SK-N-MC (cell line): ENCODE data around the gene MYL6.

Source experiments
- DNase-seq: peaks from one replicate; pipeline ENCODE4 v3.0.0-alpha.2; 2011; ENCODE audit warnings: low read depth, low spot score
- H3K27ac ChIP-seq: fragments of 200-600 bp; sonication (generic); 2 replicates; pipeline ENCODE4 v1.5.1; 2016; ENCODE audit warnings: mixed run types
- H3K36me3 ChIP-seq: fragments of 200-600 bp; sonication (generic); 2 replicates; pipeline ENCODE4 v1.6.1; 2017; ENCODE audit warnings: antibody characterized with exemption, low read length, mixed read lengths; ENCODE audit not compliant: insufficient read depth
- H3K4me3 ChIP-seq: fragments of 200-600 bp; sonication (generic); 2 replicates; pipeline ENCODE4 v1.5.1; 2016
- H3K9ac ChIP-seq: fragments of 200-600 bp; sonication (generic); 2 replicates; pipeline ENCODE4 v1.8.0; 2017; ENCODE audit warnings: mixed run types, mixed read lengths; ENCODE audit not compliant: insufficient read length
- H3K9me3 ChIP-seq: fragments of 200-600 bp; sonication (generic); 2 replicates; pipeline ENCODE4 v1.6.1; 2017; ENCODE audit warnings: low read depth, mild to moderate bottlenecking, antibody characterized with exemption, low read length, moderate library complexity, mixed read lengths
- EZH2 ChIP-seq: fragments of 200-600 bp; sonication (generic); IDR thresholded peaks from one replicate; pipeline ENCODE4 v1.6.1; 2017; ENCODE audit warnings: antibody characterized with exemption
- FOXP2 ChIP-seq: optimal IDR thresholded peaks from 2 replicates; pipeline ENCODE3; 2011; ENCODE audit warnings: mild to moderate bottlenecking, moderate library complexity; ENCODE audit not compliant: insufficient read depth; ENCODE audit errors: extremely low read length, control extremely low read depth
- POLR2AphosphoS5 ChIP-seq: IDR thresholded peaks from 2 replicates; pipeline ENCODE4 v1.6.1; 2012; ENCODE audit warnings: mild to moderate bottlenecking, low read depth, low read length, borderline replicate concordance

The MYL6 gene

DNA sequence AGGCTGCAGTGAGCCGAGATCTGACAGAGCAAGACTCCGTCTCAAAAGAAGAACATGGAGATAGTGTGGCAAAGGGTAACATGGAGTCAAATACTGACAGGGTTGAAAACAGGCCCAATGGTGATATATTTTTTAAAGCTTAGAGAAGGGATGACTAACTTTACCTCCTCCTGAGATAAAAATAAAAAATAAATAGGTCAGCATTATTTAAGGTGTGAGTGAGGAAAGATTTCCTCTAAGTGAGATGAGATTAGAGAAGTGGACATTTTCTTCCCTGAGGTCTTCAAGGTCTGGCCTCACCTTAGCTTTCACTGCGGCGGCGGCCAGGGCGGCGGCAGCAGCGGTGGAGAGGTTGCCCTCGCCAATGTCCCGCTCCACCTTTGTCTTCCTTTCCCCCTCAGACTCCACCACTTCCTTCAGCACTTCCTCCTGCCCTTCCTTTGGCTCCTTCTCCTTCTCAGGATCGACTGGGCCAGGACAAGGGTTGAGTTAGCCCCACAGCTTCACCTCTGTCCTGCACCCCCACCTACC lies 11.1 kb downstream of the MYL6 start:
- H3K4me3 ChIP-seq: no peak overlapping the region
- no peak overlapping the region for H3K9ac ChIP-seq
- no peak for DNase-seq
- H3K27ac ChIP-seq: no peak overlapping the region
- no peaks in the 10 kb centered on the region for H3K9me3 ChIP-seq
- TF ChIP-seq POLR2AphosphoS5 (no peak), FOXP2 (no peak), EZH2 (no peak)
- H3K36me3 ChIP-seq: peaks cover 82% of the 10 kb centered on the region

DNA sequence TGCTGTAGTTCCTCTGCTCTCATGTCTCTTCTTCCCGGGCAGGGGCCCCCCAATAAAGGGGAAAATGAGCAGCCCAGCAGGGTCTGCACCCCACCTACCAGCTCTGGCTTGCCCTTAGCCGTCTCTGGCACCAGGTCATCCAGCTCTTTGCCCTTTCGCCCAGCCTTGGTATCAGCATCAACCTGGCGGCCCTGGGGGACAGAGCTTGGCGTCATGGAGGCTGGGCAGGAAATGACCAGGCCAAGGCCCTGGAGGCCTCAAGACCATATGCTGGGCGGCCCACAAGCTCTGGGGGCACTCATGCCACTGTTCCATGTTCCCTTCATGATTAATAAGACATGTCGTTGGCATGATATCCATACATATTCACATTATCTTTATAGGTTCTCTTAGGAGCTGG lies 14.7 kb downstream of the MYL6 start:
- Histone ChIP-seq H3K4me3 (no peak overlapping the region), H3K36me3 (peaks cover 74% of the 10 kb centered on the region), H3K9ac (no peak overlapping the region), H3K9me3 (no peaks in the 10 kb centered on the region), H3K27ac (no peak overlapping the region)
- no peak for DNase-seq
- no peak for TF ChIP-seq POLR2AphosphoS5
- no peak for TF ChIP-seq FOXP2
- no peak for TF ChIP-seq EZH2

DNA sequence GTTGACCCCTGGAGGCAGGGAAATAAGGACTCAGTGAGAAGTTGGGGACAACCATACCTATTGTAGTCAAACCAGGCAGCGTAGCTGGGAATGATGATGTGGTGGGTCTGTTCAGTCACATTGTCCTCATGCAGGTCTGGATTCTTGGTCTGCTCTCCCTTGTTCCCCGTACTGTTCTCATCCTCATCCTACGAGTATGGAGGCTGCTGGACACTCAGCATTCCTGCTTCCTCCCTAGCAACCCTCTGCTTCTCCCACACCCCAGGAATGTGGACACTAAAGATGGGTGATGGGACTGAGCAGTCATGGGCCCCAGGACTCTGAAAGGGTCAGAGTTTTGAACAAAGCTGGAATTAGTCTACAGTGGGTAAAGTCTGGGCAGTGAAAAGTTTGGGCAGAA lies 20.2 kb downstream of the MYL6 start:
- no peak for DNase-seq
- Histone ChIP-seq H3K9ac (no peak overlapping the region), H3K27ac (no peak overlapping the region), H3K9me3 (no peaks in the 10 kb centered on the region), H3K36me3 (peaks cover 73% of the 10 kb centered on the region), H3K4me3 (no peak overlapping the region)
- no peak for TF ChIP-seq EZH2
- no peak for TF ChIP-seq FOXP2
- no peak for TF ChIP-seq POLR2AphosphoS5

DNA sequence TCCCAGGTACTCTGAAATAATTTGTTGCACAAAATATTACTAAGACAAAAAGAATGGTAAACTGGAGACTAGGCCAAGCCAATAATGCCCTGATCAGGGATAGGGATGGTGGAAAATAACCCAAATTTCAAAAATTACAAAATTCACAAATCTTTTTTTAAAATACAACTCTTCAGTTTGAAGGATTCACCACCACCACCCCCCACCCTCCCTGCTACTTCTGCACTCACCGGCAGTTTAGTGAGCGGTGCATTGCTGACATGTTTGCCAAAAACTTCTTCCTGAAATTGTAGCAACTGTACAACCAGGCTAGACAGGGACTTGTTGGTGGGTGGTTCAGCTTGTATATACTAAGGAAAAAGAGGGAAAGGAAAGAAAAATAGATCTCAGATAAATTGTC lies 28.8 kb downstream of the MYL6 start:
- Histone ChIP-seq H3K9ac (peak overlapping the region; percentile 13), H3K36me3 (peaks cover 47% of the 10 kb centered on the region), H3K27ac (no peak overlapping the region), H3K9me3 (no peaks in the 10 kb centered on the region), H3K4me3 (no peak overlapping the region)
- no peak for DNase-seq
- TF ChIP-seq POLR2AphosphoS5: no peak
- no peak for TF ChIP-seq FOXP2
- no peak for TF ChIP-seq EZH2

- peaks cover 37% of the 10 kb centered on the region for H3K36me3 ChIP-seq
- H3K4me3 ChIP-seq: peak overlapping the region; percentile 91
- TF ChIP-seq EZH2 (no peak), FOXP2 (no peak), POLR2AphosphoS5 (no peak)
- H3K27ac ChIP-seq: no peak overlapping the region
- H3K9me3 ChIP-seq: no peaks in the 10 kb centered on the region
- DNase-seq: no peak
- H3K9ac ChIP-seq: peak overlapping the region; percentile 89
These were observed 30.1 kb downstream of the MYL6 start for GRCh38 chr12:56188131-56188777.

DNA sequence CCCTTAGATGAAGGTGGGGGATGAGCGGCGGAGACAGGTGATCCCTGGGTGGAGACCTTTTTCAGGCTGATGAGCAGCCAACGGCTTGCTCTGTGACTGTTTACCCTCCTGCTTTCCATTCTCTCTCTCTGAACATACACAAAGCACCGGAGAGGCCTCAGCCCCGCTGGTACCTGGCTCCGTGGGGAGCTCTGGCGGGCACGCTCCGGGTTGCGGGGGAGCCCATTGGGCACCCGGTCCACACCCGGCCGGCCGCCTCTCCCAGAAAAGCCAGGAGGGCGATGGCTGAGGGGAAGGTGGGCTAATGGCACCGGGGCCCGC lies 30.6 kb downstream of the MYL6 start:
- no peak for DNase-seq

DNA sequence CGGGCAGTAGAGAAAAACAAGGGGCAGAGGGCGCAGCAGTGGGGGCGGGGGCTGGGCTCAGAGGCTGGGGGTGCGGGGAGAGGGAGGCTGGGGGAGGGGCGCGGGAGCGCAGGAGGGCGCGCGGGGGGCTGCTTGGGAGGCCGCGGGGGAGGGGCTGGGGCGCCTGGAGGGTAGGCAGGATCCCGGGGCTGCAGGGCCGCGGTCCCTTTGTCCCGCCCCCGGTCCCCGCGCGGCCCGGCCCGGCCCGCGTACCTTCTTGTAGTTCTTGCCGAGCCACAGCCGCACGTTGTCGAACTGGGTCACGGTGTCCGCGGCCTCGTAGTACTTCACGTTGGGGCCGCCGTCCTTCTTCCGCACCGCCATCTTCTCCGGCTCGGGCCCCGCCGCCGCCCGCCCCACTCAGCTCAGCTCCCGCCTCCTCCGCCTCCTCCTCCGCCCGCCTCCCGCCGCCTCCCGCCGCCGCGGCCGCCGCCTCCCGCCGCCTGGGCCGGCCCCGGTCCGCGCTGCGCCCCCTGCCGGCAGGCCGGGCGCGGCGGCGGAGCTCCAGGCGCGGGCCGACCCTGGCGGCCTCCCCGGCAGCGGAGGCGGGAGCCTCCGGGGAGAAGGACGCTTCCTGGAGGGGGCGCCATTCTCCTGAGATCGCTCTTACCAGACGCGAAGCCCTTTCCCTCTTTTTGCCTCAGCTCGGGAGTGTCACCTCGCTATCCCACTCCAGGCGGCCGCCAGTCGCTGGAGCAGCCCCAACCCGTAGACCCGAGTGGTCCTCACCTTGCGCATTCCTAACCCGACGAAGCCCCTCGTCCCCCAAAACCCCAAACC lies 31.1 kb downstream of the MYL6 start, which contains the start of gene SMARCC2:
SMARCC2 (minus strand) TSS at position 385 of the 819 bp plus-strand sequence; CDS start at position 363, 22 bp downstream.
- no peak for TF ChIP-seq FOXP2
- peak; percentile 54; the same call in 1 of the 2 replicates for TF ChIP-seq POLR2AphosphoS5
- TF ChIP-seq EZH2: no peak

More for the DNA sequence above, 30.6 kb downstream of the MYL6 start:
- no peaks in the 10 kb centered on the region for H3K9me3 ChIP-seq
- TF ChIP-seq FOXP2 (no peak), POLR2AphosphoS5 (no peak), EZH2 (no peak)
- peak overlapping the region; percentile 89 for H3K9ac ChIP-seq
- H3K4me3 ChIP-seq: peak overlapping the region; percentile 91
- peaks cover 32% of the 10 kb centered on the region for H3K36me3 ChIP-seq
- no peak overlapping the region for H3K27ac ChIP-seq

DNA sequence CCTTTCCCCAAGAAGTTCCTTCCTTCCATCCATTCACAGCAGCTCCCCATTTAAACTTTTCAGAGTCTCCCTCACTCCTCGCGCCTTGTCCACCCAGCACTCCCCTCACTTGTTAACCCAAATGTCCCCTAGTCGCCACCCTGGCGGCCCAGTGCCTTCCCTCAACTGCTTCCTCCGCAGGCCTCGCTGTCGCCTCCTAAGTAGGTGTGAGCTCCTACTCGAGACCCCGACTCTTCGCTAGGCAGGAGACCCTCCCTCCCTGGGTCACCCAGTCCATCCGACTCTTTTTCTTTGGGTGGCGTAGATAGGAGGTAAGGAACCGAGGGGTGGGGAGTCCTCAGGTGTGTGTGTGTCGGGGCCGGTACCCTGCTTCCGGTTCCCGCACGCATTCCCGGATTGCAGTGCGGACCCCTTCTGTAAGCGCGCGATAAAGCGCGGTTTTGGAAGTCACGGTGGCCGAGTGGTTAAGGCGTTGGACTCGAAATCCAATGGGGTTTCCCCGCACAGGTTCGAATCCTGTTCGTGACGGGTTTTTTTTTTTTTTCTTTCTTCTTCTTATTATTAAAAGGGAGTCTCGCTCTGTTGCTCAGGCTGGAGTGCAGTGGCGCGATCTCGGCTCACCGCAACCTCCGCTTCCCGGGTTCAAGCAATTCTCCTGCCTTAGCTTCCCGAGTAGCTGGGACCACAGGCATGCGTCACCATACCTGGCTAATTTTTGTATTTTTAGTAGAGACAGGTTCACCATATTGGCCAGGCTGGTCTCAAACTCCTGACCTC lies 31.9 kb downstream of the MYL6 start:
- H3K9me3 ChIP-seq: no peaks in the 10 kb centered on the region
- peak overlapping the region; percentile 95 for H3K4me3 ChIP-seq
- TF ChIP-seq FOXP2: no peak
- TF ChIP-seq POLR2AphosphoS5: no peak; the same call in 1 of the 2 replicates
- TF ChIP-seq EZH2: no peak
- H3K36me3 ChIP-seq: peaks cover 19% of the 10 kb centered on the region
- H3K27ac ChIP-seq: peak overlapping the region; percentile 75
- DNase-seq: peak; percentile 62
- peak overlapping the region; percentile 87 for H3K9ac ChIP-seq

More for the DNA sequence above, 31.1 kb downstream of the MYL6 start, which contains the start of gene SMARCC2:
- no peaks in the 10 kb centered on the region for H3K9me3 ChIP-seq
- H3K27ac ChIP-seq: peak within 1 kb of the TSS; percentile 75
- peak within 1 kb of the TSS; percentile 89 for H3K9ac ChIP-seq
- H3K36me3 ChIP-seq: peaks cover 27% of the 10 kb centered on the region
- peak within 1 kb of the TSS; percentile 95 for H3K4me3 ChIP-seq
- DNase-seq: no peak

DNA sequence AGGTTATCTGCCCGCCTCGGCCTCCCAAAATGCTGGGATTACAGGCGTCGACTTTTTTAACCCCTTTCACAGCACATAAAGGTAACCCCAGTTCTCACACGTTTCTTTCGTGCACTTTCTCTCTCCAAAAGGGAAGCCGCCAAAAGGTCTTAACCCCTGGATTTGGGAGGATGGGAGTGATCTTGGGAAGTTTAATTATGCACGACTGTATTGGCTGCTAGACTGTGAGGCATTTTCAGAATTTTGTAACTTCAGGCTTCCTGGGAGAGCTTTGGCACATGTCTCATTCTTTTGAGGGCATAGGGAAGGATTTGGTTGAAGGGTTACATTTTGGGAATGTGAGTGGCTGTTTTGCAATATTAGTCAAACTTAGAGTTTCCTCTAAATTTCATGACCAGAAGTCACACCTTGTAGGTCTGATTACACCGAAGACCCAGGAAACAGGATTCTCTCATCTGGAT lies 32.6 kb downstream of the MYL6 start:
- H3K9me3 ChIP-seq: no peaks in the 10 kb centered on the region
- H3K9ac ChIP-seq: no peak overlapping the region
- H3K27ac ChIP-seq: no peak overlapping the region
- peak overlapping the region; percentile 95 for H3K4me3 ChIP-seq
- no peak for TF ChIP-seq FOXP2
- TF ChIP-seq POLR2AphosphoS5: no peak
- no peak for TF ChIP-seq EZH2
- DNase-seq: no peak
- peaks cover 12% of the 10 kb centered on the region for H3K36me3 ChIP-seq
